ENCODE results near the gene FBLN1. TPM values are rescaled to one million over a fixed set of nuclear protein-coding genes. Genes with fewer than 3 reads are reported as not detected.
"Not testable (repeated sequence)": the region's sequence is repeated elsewhere in the genome, so short reads cannot be mapped to it uniquely, and the experiment has no call there.

Gene FBLN1
- polyA plus RNA-seq, 1 experiment = 241 TPM

DNA sequence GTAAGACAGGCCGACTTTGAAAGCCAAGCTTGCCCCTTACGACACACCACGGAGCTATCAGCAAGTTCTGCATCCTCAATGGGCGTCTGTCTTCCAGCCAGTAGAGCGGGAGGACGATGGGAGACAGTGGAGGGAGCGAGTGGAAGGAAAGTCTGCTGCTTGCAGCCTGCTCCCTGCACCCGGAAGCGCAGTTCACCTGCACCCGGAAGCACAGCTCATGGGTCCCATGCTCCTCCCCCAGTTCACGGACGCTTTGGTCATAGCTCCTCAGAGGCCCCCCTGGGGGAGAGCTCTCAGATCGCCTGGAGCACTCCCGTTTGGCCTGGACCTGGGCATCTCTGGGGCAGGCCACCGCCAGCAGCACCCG lies 51.3 kb downstream of the FBLN1 start:
- no peak for DNase-seq (ENCODE audit: low read depth, low spot score)
- TF ChIP-seq, protein P1, sequence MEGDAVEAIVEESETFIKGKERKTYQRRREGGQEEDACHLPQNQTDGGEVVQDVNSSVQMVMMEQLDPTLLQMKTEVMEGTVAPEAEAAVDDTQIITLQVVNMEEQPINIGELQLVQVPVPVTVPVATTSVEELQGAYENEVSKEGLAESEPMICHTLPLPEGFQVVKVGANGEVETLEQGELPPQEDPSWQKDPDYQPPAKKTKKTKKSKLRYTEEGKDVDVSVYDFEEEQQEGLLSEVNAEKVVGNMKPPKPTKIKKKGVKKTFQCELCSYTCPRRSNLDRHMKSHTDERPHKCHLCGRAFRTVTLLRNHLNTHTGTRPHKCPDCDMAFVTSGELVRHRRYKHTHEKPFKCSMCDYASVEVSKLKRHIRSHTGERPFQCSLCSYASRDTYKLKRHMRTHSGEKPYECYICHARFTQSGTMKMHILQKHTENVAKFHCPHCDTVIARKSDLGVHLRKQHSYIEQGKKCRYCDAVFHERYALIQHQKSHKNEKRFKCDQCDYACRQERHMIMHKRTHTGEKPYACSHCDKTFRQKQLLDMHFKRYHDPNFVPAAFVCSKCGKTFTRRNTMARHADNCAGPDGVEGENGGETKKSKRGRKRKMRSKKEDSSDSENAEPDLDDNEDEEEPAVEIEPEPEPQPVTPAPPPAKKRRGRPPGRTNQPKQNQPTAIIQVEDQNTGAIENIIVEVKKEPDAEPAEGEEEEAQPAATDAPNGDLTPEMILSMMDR (IDR thresholded peaks at IDR 0.05; ENCODE audit: low read depth, low read length) = no peak
- H3K27me3 ChIP-seq (ENCODE audit: control insufficient read depth, insufficient read depth, low read length) = no peaks in the 10 kb centered on the region
- H3K9me3 ChIP-seq (ENCODE audit: control insufficient read depth, insufficient read depth, low read length) = peaks cover 7% of the 10 kb centered on the region
- ChIA-PET CTCF (interaction anchor here (0.8 to 3.0 kb wide), 20 partner anchors 11 to 453 kb away, joined by 3 to 20 read pairs (median 4); no protein-coding TSS in a partner anchor), POLR2A (interaction anchor here (0.7 to 2.8 kb wide), 2 partner anchors 49 to 50 kb away, joined by 6 to 14 read pairs; partner anchors contain the start of gene FBLN1)
- H3K27ac ChIP-seq (ENCODE audit: low read depth, low read length) = peak overlapping the region; percentile 97
- no peak overlapping the region for H3K4me3 ChIP-seq (ENCODE audit: low read depth, low read length)

DNA sequence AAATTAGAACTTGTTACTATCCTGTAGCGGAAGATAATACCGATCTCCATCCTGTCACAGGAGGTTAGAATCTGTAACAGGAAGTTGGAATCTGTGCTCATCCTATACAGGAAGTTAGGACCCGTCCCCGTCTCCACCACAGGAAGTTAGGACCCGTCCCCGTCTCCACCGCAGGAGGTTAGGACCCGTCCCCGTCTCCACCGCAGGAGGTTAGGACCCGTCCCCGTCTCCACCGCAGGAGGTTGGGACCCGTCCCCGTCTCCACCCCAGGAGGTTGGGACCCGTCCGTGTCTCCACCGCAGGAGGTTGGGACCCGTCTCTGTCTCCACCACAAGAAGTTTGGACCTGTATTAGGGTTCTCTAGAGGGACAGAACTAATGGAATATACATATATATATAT lies 52.2 kb downstream of the FBLN1 start:
- TF ChIP-seq, protein P1 (IDR thresholded peaks at IDR 0.05; ENCODE audit: low read depth, low read length) = no peak
- ChIA-PET CTCF (interaction anchor here (1.0 to 3.0 kb wide), 6 partner anchors 10 to 454 kb away, joined by 3 to 13 read pairs (median 6); no protein-coding TSS in a partner anchor), POLR2A (no interaction called here)
- DNase-seq (ENCODE audit: low read depth, low spot score) = no peak
- H3K4me3 ChIP-seq (ENCODE audit: low read depth, low read length) = no peak overlapping the region
- H3K27ac ChIP-seq (ENCODE audit: low read depth, low read length) = no peak overlapping the region
- H3K27me3 ChIP-seq (ENCODE audit: control insufficient read depth, insufficient read depth, low read length) = no peaks in the 10 kb centered on the region
- peaks cover 15% of the 10 kb centered on the region for H3K9me3 ChIP-seq (ENCODE audit: control insufficient read depth, insufficient read depth, low read length)

DNA sequence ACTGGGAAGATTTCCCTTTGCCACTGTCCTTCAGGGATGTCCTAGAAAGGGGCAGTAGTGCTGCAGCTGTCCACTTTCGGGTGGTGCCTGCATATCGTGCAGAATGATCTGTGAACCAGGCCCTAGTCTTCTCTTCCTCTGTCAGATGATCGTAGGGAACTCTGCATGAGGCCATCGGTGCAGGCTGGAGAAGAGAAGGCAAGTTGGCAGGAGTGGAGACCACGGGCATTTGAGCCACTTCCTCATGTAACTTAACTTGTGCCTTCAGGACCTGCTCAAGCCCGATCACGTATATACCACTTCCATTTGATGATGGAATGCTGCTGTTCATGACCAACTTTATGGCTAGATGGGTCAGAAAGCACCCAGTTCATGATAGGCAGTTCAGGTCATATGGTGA lies 55.2 kb downstream of the FBLN1 start:
- CTCF ChIA-PET; DNase-seq (ENCODE audit: low read depth, low spot score); H3K27me3 ChIP-seq (ENCODE audit: control insufficient read depth, insufficient read depth, low read length); H3K4me3 ChIP-seq (ENCODE audit: low read depth, low read length); POLR2A ChIA-PET; H3K27ac ChIP-seq (ENCODE audit: low read depth, low read length): not testable (repeated sequence)
- peaks cover 17% of the 10 kb centered on the region for H3K9me3 ChIP-seq (ENCODE audit: control insufficient read depth, insufficient read depth, low read length)

DNA sequence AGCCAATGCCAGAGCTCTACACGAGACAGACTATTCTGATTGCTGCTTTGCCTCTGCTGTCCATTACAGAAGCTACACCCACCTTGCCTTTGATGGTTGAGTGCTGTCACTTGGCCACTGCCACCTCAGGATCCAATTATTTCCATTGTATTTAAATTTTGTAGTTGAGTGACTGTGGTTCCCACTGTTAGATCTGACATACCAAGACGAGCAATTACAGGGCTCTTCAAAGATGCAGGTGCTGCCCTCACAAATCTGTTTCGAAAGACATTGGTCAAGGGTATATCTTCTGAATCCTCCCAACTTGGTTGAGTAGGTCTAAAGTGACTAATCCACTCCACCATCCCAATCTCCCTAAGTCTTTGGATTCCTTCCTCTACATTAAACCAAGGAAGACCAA lies 57.4 kb downstream of the FBLN1 start:
- CTCF ChIA-PET; H3K4me3 ChIP-seq (ENCODE audit: low read depth, low read length); DNase-seq (ENCODE audit: low read depth, low spot score); H3K27ac ChIP-seq (ENCODE audit: low read depth, low read length); POLR2A ChIA-PET; H3K27me3 ChIP-seq (ENCODE audit: control insufficient read depth, insufficient read depth, low read length): not testable (repeated sequence)
- peaks cover 17% of the 10 kb centered on the region for H3K9me3 ChIP-seq (ENCODE audit: control insufficient read depth, insufficient read depth, low read length)

DNA sequence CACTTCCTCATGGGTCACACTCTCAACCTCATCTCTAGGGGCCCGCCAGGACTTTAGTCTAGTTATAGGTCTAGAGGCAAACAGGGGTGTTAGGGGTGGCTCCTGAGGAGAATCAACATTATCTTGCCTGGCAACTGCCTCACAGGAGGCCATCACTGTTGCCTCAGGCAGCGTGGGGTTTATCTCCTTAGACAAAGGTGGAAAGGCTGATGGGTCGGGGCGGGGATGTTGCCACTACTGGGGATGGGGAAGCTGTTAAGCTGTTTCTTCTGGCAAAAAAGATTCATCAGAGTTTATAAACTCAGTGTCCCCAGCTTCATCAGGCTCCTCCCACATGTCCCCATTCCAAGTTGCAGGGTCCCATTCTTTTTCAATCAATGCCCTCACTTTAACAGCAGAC lies 58.1 kb downstream of the FBLN1 start:
- peaks cover 17% of the 10 kb centered on the region for H3K9me3 ChIP-seq (ENCODE audit: control insufficient read depth, insufficient read depth, low read length)
- POLR2A ChIA-PET; H3K4me3 ChIP-seq (ENCODE audit: low read depth, low read length); H3K27me3 ChIP-seq (ENCODE audit: control insufficient read depth, insufficient read depth, low read length); DNase-seq (ENCODE audit: low read depth, low spot score); H3K27ac ChIP-seq (ENCODE audit: low read depth, low read length): not testable (repeated sequence)
- CTCF ChIA-PET = interaction anchor here (1.0 kb wide), 1 partner anchor 11 kb away, joined by 3 read pairs; no protein-coding TSS in a partner anchor

DNA sequence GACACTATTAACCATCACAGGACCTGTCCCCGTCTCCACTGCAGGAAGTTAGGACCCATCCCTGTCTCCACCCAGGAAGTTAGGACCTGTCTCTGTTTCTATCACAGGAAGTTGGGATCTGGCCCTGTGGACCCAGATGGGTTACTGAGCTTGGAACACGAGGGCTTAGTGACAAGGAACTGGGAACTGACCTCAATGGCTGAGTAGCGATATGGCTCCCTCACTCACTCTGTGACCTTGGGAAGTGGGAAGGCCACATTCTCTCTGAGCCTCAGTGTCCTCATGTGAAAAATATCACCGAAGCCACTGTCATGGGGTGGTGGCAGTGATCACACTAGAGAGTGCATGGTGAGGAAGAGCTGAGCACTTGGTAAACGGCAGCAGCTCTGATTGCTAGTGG lies 59.4 kb downstream of the FBLN1 start:
- Histone ChIP-seq H3K9me3 (ENCODE audit: control insufficient read depth, insufficient read depth, low read length) (peaks cover 17% of the 10 kb centered on the region), H3K27me3 (ENCODE audit: control insufficient read depth, insufficient read depth, low read length) (no peaks in the 10 kb centered on the region), H3K27ac (ENCODE audit: low read depth, low read length) (no peak overlapping the region), H3K4me3 (ENCODE audit: low read depth, low read length) (no peak overlapping the region)
- POLR2A ChIA-PET = no interaction called here
- DNase-seq (ENCODE audit: low read depth, low spot score) = no peak
- CTCF ChIA-PET = no interaction called here
- TF ChIP-seq, protein P1 (IDR thresholded peaks at IDR 0.05; ENCODE audit: low read depth, low read length) = no peak

Measured in AG04450 (cell line).